Adipocyte (in vitro differentiated cells): ENCODE data around the gene ORMDL3.
"Not testable (repeated sequence)": the region's sequence is repeated elsewhere in the genome, so short reads cannot be mapped to it uniquely, and the experiment has no call there.

Source experiments
- DNase-seq: peaks from one replicate; pipeline ENCODE4 v3.0.0-alpha.2; 2015; ENCODE audit warnings: low read depth
- H3K27me3 ChIP-seq: replicated peaks from 2 replicates; pipeline ENCODE4 v1.7.0; 2013; ENCODE audit warnings: mild to moderate bottlenecking, low read length, moderate library complexity; ENCODE audit not compliant: control insufficient read depth, insufficient read depth
- H3K36me3 ChIP-seq: 2 replicates; pipeline ENCODE4 v1.7.0; 2013; ENCODE audit warnings: low read length, mild to moderate bottlenecking, moderate library complexity; ENCODE audit not compliant: control insufficient read depth, insufficient read depth, severe bottlenecking
- H3K4me1 ChIP-seq: 2 replicates; pipeline ENCODE4 v1.7.0; 2013; ENCODE audit warnings: mild to moderate bottlenecking, low read length, moderate library complexity; ENCODE audit not compliant: control insufficient read depth, insufficient read depth
- H3K4me3 ChIP-seq: 2 replicates; pipeline ENCODE4 v1.7.0; 2013; ENCODE audit warnings: mild to moderate bottlenecking, low read length, moderate library complexity
- H3K9ac ChIP-seq: 2 replicates; pipeline ENCODE4 v1.7.0; 2013; ENCODE audit warnings: mild to moderate bottlenecking, low read length, moderate library complexity
- H3K9me3 ChIP-seq: 2 replicates; pipeline ENCODE4 v1.7.0; 2013; ENCODE audit warnings: mild to moderate bottlenecking, low read length, moderate library complexity; ENCODE audit not compliant: control insufficient read depth

The ORMDL3 gene

DNA sequence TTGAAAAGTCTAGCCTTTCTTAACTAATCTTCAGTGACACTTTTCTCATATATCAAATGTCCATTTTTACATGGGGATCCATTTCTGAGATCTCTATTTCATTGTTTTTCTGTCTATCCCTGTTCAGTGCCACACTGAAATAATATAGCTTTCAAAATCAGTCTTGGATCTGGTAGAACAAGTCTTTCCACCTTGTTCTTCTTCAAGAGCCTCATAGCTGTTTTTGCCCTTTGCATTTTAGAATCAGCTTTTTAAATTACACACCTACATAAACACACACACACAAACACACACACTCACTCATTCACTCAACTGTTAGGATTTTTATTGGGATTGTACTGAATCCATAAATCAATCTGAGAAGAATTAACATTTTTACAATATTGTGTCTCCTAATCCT lies 28.2 kb downstream of the ORMDL3 start:
- Histone ChIP-seq H3K4me3 (no peak overlapping the region), H3K9me3 (no peaks in the 10 kb centered on the region), H3K27me3 (no peaks in the 10 kb centered on the region), H3K36me3 (no peaks in the 10 kb centered on the region), H3K9ac (no peak overlapping the region), H3K4me1 (peaks cover 9% of the 10 kb centered on the region)
- DNase-seq = no peak

GRCh38 chr17:39898088-39898487 lies 29.3 kb downstream of the ORMDL3 start:
- Histone ChIP-seq H3K27me3 (peaks cover under 1% of the 10 kb centered on the region), H3K4me1 (peaks cover 1% of the 10 kb centered on the region), H3K4me3 (no peak overlapping the region), H3K9ac (no peak overlapping the region), H3K9me3 (no peaks in the 10 kb centered on the region), H3K36me3 (no peaks in the 10 kb centered on the region)
- no peak for DNase-seq

GRCh38 chr17:39894681-39895376 lies 32.6 kb downstream of the ORMDL3 start:
- Histone ChIP-seq H3K4me3 (no peak overlapping the region), H3K9ac (no peak overlapping the region), H3K36me3 (no peaks in the 10 kb centered on the region), H3K9me3 (peaks cover 5% of the 10 kb centered on the region), H3K4me1 (no peaks in the 10 kb centered on the region), H3K27me3 (peaks cover 14% of the 10 kb centered on the region)
- no peak for DNase-seq

- Histone ChIP-seq H3K27me3 (peaks cover 40% of the 10 kb centered on the region), H3K9ac (no peak overlapping the region), H3K4me3 (no peak overlapping the region), H3K4me1 (no peaks in the 10 kb centered on the region), H3K9me3 (peaks cover 5% of the 10 kb centered on the region), H3K36me3 (no peaks in the 10 kb centered on the region)
- DNase-seq = no peak
Observed at GRCh38 chr17:39889200-39889599, 38.2 kb downstream of the ORMDL3 start.

- Histone ChIP-seq H3K9me3 (peaks cover 5% of the 10 kb centered on the region), H3K4me1 (no peaks in the 10 kb centered on the region), H3K36me3 (no peaks in the 10 kb centered on the region), H3K9ac (no peak overlapping the region), H3K27me3 (peaks cover 33% of the 10 kb centered on the region), H3K4me3 (no peak overlapping the region)
- DNase-seq = no peak
Observed at GRCh38 chr17:39887078-39887477, 40.3 kb downstream of the ORMDL3 start.

GRCh38 chr17:39886102-39886501 lies 41.3 kb downstream of the ORMDL3 start:
- DNase-seq, H3K4me3 ChIP-seq, H3K9ac ChIP-seq, H3K9me3 ChIP-seq, H3K36me3 ChIP-seq, H3K4me1 ChIP-seq: not testable (repeated sequence)
- H3K27me3 ChIP-seq = peaks cover 32% of the 10 kb centered on the region

GRCh38 chr17:39872751-39873150 lies 54.6 kb downstream of the ORMDL3 start:
- Histone ChIP-seq H3K9me3 (peaks cover 9% of the 10 kb centered on the region), H3K36me3 (no peaks in the 10 kb centered on the region), H3K9ac (no peak overlapping the region), H3K27me3 (peaks cover 20% of the 10 kb centered on the region), H3K4me3 (no peak overlapping the region), H3K4me1 (no peaks in the 10 kb centered on the region)
- DNase-seq = peak; percentile 64

DNA sequence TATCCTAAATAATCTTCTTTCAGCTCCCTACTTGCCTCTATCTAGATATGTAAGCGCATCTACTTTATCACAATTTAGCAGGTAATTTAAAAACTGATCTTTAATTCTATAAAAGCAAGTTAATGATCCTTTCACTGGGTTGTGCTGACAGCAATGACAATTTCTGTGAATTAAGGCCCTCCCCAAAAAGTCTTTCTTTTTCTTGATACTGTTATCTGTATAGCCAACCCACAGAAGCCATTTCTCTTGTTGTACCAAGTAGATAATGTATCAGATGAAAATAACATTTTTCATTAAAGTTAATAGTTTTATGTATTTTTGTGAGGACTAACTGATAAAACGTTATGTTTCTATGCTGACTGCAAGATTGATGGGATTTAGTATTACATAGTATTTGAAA lies 55.6 kb downstream of the ORMDL3 start:
- Histone ChIP-seq H3K4me3 (no peak overlapping the region), H3K27me3 (peaks cover 27% of the 10 kb centered on the region), H3K9ac (no peak overlapping the region), H3K36me3 (no peaks in the 10 kb centered on the region), H3K9me3 (peaks cover 19% of the 10 kb centered on the region), H3K4me1 (no peaks in the 10 kb centered on the region)
- no peak for DNase-seq
